Neutrophil (primary cell): Measurements from ENCODE around the gene KLHL18.
"Not testable (repeated sequence)": the region's sequence is repeated elsewhere in the genome, so short reads cannot be mapped to it uniquely, and the experiment has no call there.

Source experiments
- H3K27ac ChIP-seq: fragments of 200-600 bp; sonication (generic); 2 replicates; pipeline ENCODE4 v1.5.1; 2016; ENCODE audit warnings: mild to moderate bottlenecking, moderate library complexity
- H3K27me3 ChIP-seq: fragments of 200-600 bp; sonication (generic); 2 replicates; pipeline ENCODE4 v1.6.0; 2016; ENCODE audit warnings: mild to moderate bottlenecking
- H3K36me3 ChIP-seq: fragments of 200-600 bp; sonication (generic); 2 replicates; pipeline ENCODE4 v1.5.1; 2017
- H3K4me1 ChIP-seq, 2 experiments: fragments of 200-600 bp in 1 of 2; sonication (generic) in 1 of 2; 1 replicate in 1 of 2; 2 replicates in 1 of 2; pipeline versions ENCODE4 v1.5.1 to v1.6.1; 2013 to 2016; ENCODE audit warnings: low read depth in 1 of 2, low read length in 1 of 2, mild to moderate bottlenecking in 1 of 2, moderate library complexity in 1 of 2; ENCODE audit not compliant: control insufficient read depth in 1 of 2, insufficient read depth in 1 of 2
- H3K4me3 ChIP-seq, 2 experiments: fragments of 200-600 bp in 1 of 2; sonication (generic) in 1 of 2; 1 replicate in 1 of 2; 2 replicates in 1 of 2; pipeline ENCODE4 v1.5.1; 2013 to 2016; ENCODE audit warnings: low read depth in 1 of 2, low read length in 1 of 2, mild to moderate bottlenecking in 1 of 2, moderate library complexity in 1 of 2
- H3K9me3 ChIP-seq: fragments of 200-600 bp; sonication (generic); 2 replicates; pipeline ENCODE4 v1.5.1; 2016
- TF ChIP-seq, protein P1 (sequence below): fragments of 200-600 bp; sonication (generic); IDR thresholded peaks from 2 replicates; pipeline ENCODE4 v1.5.1; 2016; ENCODE audit warnings: antibody characterized with exemption

KLHL18 gene

DNA sequence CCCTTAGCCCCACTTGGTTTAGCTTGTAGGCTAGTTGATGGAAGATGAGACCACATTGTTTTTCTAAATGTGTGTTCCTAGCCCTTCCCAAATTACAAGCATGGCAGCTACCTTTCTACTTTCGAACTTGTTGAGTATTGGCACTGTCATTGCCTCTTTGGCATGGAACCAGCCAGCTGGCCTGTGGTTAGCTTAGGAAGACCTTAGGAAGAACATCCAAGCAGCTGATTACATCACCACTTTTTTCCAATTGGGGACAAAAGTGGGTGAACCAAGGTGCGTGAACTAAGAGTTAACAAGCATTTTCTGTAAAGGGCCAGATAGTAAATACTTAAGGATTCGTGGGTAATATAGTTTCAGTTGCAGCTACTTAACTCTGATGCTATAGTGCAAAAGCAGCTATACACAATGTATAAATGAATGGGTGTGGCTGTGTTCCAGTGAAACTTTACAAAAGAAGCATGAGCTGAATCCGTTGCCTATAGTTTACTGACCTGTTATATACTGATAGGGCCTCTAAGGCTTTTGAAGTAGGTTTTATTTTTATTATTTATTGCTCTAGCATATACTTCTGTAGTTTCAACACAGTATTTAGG, 8.5 kb downstream of the KLHL18 start:
- Histone ChIP-seq H3K36me3 (no peaks in the 10 kb centered on the region), H3K27ac (peak overlapping the region; percentile 78), H3K4me1 (peaks cover 72 to 76% of the 10 kb centered on the region in 2 experiments), H3K9me3 (no peaks in the 10 kb centered on the region), H3K27me3 (no peaks in the 10 kb centered on the region), H3K4me3 (no peak overlapping the region)
- TF ChIP-seq, protein P1, sequence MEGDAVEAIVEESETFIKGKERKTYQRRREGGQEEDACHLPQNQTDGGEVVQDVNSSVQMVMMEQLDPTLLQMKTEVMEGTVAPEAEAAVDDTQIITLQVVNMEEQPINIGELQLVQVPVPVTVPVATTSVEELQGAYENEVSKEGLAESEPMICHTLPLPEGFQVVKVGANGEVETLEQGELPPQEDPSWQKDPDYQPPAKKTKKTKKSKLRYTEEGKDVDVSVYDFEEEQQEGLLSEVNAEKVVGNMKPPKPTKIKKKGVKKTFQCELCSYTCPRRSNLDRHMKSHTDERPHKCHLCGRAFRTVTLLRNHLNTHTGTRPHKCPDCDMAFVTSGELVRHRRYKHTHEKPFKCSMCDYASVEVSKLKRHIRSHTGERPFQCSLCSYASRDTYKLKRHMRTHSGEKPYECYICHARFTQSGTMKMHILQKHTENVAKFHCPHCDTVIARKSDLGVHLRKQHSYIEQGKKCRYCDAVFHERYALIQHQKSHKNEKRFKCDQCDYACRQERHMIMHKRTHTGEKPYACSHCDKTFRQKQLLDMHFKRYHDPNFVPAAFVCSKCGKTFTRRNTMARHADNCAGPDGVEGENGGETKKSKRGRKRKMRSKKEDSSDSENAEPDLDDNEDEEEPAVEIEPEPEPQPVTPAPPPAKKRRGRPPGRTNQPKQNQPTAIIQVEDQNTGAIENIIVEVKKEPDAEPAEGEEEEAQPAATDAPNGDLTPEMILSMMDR, result no peak

DNA sequence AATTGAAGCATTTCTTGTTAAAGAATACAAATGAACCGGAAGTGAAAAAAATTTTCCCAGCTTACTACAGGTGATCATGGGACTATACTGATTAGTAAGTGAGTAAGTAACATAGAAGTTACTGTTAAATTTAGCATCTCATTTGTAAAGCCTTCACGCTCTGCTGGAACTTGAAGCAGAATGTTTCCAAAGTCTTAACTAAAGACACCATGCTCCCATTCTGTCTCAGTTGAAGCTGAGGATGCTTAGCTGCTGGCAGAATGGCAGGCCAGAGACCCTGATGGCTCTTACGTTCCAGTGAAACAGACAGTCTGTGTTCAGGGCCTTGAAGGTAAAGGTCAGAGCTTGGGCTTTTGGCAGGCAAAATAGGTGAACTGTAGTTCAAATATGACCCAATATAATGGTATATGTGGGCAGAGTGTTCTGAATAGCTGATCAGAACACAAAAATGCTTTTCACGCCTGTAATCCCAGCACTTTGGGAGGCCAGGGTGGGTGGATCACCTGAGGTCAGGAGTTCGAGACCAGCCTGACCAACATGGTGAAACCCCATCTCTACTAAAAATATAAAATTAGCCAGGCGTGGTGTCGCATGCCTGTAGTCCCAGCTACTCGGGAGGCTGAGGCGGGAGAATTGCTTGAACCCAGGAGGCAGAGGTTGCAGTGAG, 9.1 kb downstream of the KLHL18 start:
- H3K27ac ChIP-seq, H3K27me3 ChIP-seq, H3K9me3 ChIP-seq, H3K36me3 ChIP-seq, H3K4me3 ChIP-seq: not testable (repeated sequence)
- peaks cover 72 to 76% of the 10 kb centered on the region in 2 experiments for H3K4me1 ChIP-seq

DNA sequence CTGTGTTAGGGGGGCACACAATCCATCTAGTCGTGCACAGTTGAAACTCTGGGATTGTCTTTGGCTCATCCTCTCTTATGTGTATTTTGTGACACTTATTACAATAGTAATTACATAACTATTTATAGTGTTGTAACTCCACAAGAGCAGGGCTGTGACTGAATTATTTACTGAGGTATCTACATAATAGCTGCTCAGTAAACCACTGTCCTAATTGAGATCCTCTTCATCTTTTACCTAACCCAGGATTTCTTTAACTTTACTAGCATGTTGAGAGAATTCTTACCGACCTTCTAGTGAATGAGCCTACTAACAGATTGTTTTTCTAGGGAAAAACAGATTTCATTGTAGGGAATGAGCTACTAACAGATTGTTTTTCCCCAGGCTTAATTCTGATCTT, 11.1 kb downstream of the KLHL18 start:
- Histone ChIP-seq H3K4me1 (peaks cover 65 to 68% of the 10 kb centered on the region in 2 experiments), H3K27me3 (no peaks in the 10 kb centered on the region), H3K36me3 (no peaks in the 10 kb centered on the region), H3K9me3 (no peaks in the 10 kb centered on the region), H3K4me3 (no peak overlapping the region), H3K27ac (peak overlapping the region; percentile 1)
- TF ChIP-seq, protein P1, result no peak

DNA sequence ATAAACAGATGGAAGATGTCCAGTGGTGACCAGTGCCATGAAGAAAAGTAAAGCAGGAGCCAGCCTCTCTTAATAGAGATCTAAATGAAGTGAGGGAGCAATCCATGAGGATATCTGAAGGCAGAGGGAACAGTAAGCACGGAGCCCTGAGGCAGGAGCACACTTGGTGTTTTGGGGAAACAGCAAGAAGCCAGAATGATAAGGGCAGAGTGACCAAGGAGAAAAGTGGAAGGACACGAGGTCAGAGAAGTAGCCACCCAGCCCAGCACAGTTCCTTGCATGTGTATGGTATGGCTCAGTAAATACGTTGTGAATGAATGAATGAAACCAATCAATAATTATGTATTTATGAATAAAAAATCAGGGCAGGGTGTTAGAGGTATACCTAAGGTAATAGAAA, 11.6 kb downstream of the KLHL18 start:
- peak overlapping the region; percentile 1 for H3K27ac ChIP-seq
- TF ChIP-seq, protein P1, result no peak
- peaks cover 65 to 67% of the 10 kb centered on the region in 2 experiments for H3K4me1 ChIP-seq
- no peak overlapping the region for H3K4me3 ChIP-seq
- no peaks in the 10 kb centered on the region for H3K36me3 ChIP-seq
- no peaks in the 10 kb centered on the region for H3K27me3 ChIP-seq
- H3K9me3 ChIP-seq, result no peaks in the 10 kb centered on the region

DNA sequence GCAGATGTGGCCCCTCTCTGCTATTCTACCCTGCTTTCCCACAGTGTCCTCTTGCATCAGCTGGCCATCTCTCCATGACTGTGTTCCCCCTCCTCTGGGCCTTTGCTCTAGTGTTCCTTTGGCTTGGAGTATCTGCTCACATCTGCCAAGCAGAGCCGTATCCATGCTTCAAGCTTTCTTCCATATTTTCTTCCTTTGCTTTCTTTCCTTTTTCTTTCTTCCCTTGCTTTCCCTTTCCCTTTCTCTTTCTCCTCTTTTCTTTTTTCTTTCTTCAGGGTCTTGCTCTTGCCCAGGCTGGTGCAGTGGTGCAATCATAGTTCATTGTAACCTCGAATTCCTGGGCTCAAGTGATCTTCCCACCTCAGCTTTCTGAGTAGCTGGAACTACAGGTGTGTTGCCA, 12.6 kb downstream of the KLHL18 start:
- Histone ChIP-seq H3K4me1 (peaks cover 57 to 64% of the 10 kb centered on the region in 2 experiments), H3K27ac (no peak overlapping the region), H3K27me3 (no peaks in the 10 kb centered on the region)

DNA sequence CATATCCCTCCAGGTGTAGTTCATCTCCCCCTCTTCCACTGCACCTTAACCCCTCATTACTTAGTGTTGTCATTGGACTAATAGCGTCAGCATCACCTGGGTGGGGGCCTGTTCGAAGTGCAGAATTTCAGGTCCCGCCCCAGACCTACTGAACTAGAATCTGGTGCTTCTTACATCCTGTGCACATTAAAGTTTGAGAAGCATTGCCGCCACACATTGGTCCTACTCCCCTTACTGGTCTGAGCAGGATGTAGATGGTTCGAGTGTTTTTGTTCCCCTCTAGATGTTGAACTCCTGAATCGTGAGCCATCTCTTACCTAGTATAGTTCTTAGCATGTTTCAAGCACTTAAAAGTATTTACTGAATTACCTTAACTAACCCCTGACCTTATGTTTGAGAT, 13.2 kb downstream of the KLHL18 start:
- TF ChIP-seq, protein P1, result no peak
- Histone ChIP-seq H3K4me1 (peaks cover 50 to 58% of the 10 kb centered on the region in 2 experiments), H3K4me3 (no peak overlapping the region), H3K9me3 (no peaks in the 10 kb centered on the region), H3K36me3 (no peaks in the 10 kb centered on the region), H3K27me3 (no peaks in the 10 kb centered on the region), H3K27ac (peak overlapping the region; percentile 72)

More for the DNA sequence above, 12.6 kb downstream of the KLHL18 start:
- H3K36me3 ChIP-seq, result no peaks in the 10 kb centered on the region
- no peaks in the 10 kb centered on the region for H3K9me3 ChIP-seq
- no peak overlapping the region for H3K4me3 ChIP-seq
- TF ChIP-seq, protein P1, result no peak
